Upper lobe of left lung (tissue), 6 donors: ENCODE results near the gene FERMT1. TPM values are rescaled to one million over a fixed set of nuclear protein-coding genes. Genes with fewer than 3 reads are reported as not detected.

Source experiments
- ATAC-seq, 2 donors: fragments of 200-7000 bp; cut with Tn5 transposase; one replicate each; pipeline ENCODE4 v1.9.1; 2022; ENCODE audit warnings: mild to moderate bottlenecking in 2 of 2, moderate library complexity in 2 of 2; ENCODE audit not compliant: low FRiP score in 2 of 2
- DNase-seq, 2 donors: peaks; one replicate each; pipeline ENCODE4 v3.0.0-alpha.2; 2019 to 2020
- H3K27ac ChIP-seq, 4 donors: fragments of 200-600 bp; sonication (generic); one replicate each; pipeline ENCODE4 v1.5.1; 2016 to 2019
- H3K27me3 ChIP-seq, 4 donors: fragments of 200-600 bp; sonication (generic); one replicate each; pipeline ENCODE4 v1.5.1; 2017 to 2019
- H3K36me3 ChIP-seq, 4 donors: fragments of 200-600 bp; sonication (generic); one replicate each; pipeline ENCODE4 v1.5.1; 2016 to 2019
- H3K4me1 ChIP-seq, 4 donors: fragments of 200-600 bp; sonication (generic); one replicate each; pipeline ENCODE4 v1.5.1; 2018 to 2019
- H3K4me3 ChIP-seq, 4 donors: fragments of 200-600 bp; sonication (generic); one replicate each; pipeline ENCODE4 v1.5.1; 2017 to 2019; ENCODE audit warnings: mild to moderate bottlenecking in 2 of 4, moderate library complexity in 1 of 4
- H3K9me3 ChIP-seq, 4 donors: fragments of 200-600 bp; sonication (generic); one replicate each; pipeline ENCODE4 v1.5.1; 2018 to 2019
- CTCF ChIP-seq, 6 experiments: fragments of 450-650 bp in 4 of 6; fragments of 200-600 bp in 2 of 6; sonication (generic) in 2 of 6; IDR thresholded peaks; one replicate each; pipeline ENCODE4 v1.5.1; 2016 to 2019; ENCODE audit warnings: antibody characterized with exemption in 6 of 6
- EP300 ChIP-seq, 4 donors: sonication (generic); formaldehyde crosslinking; IDR thresholded peaks; one replicate each; pipeline ENCODE4 v1.5.1; 2017; ENCODE audit warnings: antibody characterized with exemption in 4 of 4, control low read depth in 2 of 4
- POLR2A ChIP-seq, 4 donors: fragments of 450-650 bp; IDR thresholded peaks; one replicate each; pipeline ENCODE4 v1.5.1; 2016 to 2017; ENCODE audit warnings: antibody characterized with exemption in 4 of 4, mild to moderate bottlenecking in 2 of 4
- POLR2AphosphoS5 ChIP-seq, 2 donors: sonication (generic); formaldehyde crosslinking; IDR thresholded peaks; one replicate each; pipeline ENCODE4 v1.5.1; 2017; ENCODE audit warnings: antibody characterized with exemption in 2 of 2
- WGBS, 2 donors: methylation state at CpG; one replicate each; pipeline ENCODE4 v1.1.5; 2017 to 2018; 5-methylcytosine and 5-hydroxymethylcytosine counted together
- total RNA-seq, 6 donors: library from RNA; depleted of rRNA in 4 of 6; stranded (reverse); fragments of >200 nt in 4 of 6; gene quantifications; one replicate each; pipeline versions ENCODE4 v1.1.0 to v1.2.1, GENCODE V29; 2016 to 2021
- donor health status: DM: no; HTN: no; CAD: no; lungs with moderate emphysema.
- donor health status: DM: no; HTN: yes; CAD: no; lungs with severe emphysema.

Gene FERMT1
- total RNA-seq, 6 donors from 2014 or later: 0.44 to 1.5 (median 0.87) TPM

GRCh38 chr20:6041808-6042265 is 81.0 kb downstream of the FERMT1 start:
- 93 to 95% methylated on average over 13 to 23 of the region's 26 CpGs for WGBS, 2 donors
- Histone ChIP-seq H3K9me3 (no peaks in the 10 kb centered on the region), H3K36me3 (peaks cover 0 to 63% (median 42%) of the 10 kb centered on the region in 4 donors), H3K27me3 (no peaks in the 10 kb centered on the region), H3K4me3 (no peak overlapping the region), H3K4me1 (no peaks in the 10 kb centered on the region), H3K27ac (no peak overlapping the region)
- ATAC-seq (peak; percentile 7 to 35), DNase-seq (peak in 1 of 2 donors; percentile 82)
- TF ChIP-seq POLR2AphosphoS5 (IDR thresholded peaks at IDR 0.05) (no peak), POLR2A (IDR thresholded peaks at IDR 0.05) (no peak), CTCF (IDR thresholded peaks at IDR 0.05) (no peak), EP300 (IDR thresholded peaks at IDR 0.05) (no peak)

- ATAC-seq (peak in 1 of 2 donors; percentile 39), DNase-seq (peak in 1 of 2 donors; percentile 79)
- H3K9me3 ChIP-seq: no peaks in the 10 kb centered on the region
- H3K36me3 ChIP-seq: peaks cover 0 to 68% (median 48%) of the 10 kb centered on the region in 4 donors
- no peaks in the 10 kb centered on the region for H3K27me3 ChIP-seq
- WGBS, 2 donors: 91 to 92% methylated on average over 35 to 52 of the region's 67 CpGs
- no peak overlapping the region for H3K27ac ChIP-seq
- TF ChIP-seq EP300 (IDR thresholded peaks at IDR 0.05) (no peak), POLR2A (IDR thresholded peaks at IDR 0.05) (no peak), POLR2AphosphoS5 (IDR thresholded peaks at IDR 0.05) (no peak), CTCF (IDR thresholded peaks at IDR 0.05) (no peak)
- H3K4me1 ChIP-seq: no peaks in the 10 kb centered on the region
- no peak overlapping the region for H3K4me3 ChIP-seq
Observed at GRCh38 chr20:6040958-6041807, 81.6 kb downstream of the FERMT1 start.

DNA sequence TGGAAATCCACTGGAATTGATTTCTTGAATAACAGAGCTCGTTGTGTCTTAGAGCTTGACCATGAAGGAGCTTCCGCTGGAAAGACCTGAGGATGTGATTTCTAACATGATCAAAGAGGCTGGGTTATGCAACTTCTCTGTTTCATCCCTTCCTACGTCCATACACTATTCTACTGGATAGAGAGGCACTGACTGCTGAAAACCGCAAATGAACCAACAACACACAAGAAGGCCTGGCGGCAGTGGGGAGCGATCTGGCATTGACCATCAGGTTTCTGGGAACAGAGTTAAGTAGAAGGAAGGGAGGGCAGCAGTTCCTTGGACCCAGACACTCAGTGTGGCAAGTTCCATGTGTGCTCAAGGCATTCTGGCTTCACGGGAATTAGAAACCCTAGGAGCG is 82.3 kb downstream of the FERMT1 start:
- ATAC-seq (no peak), DNase-seq (no peak)
- no peaks in the 10 kb centered on the region for H3K9me3 ChIP-seq
- peaks cover 0 to 74% (median 53%) of the 10 kb centered on the region in 4 donors for H3K36me3 ChIP-seq
- no peaks in the 10 kb centered on the region for H3K4me1 ChIP-seq
- TF ChIP-seq CTCF (IDR thresholded peaks at IDR 0.05): no peak
- H3K27me3 ChIP-seq: no peaks in the 10 kb centered on the region
- H3K27ac ChIP-seq: no peak overlapping the region
- WGBS, 2 donors: 88 to 91% methylated on average over 8 of the region's 8 CpGs
- no peak overlapping the region for H3K4me3 ChIP-seq

GRCh38 chr20:6039766-6040165 is 83.1 kb downstream of the FERMT1 start:
- peaks cover 0 to 82% (median 54%) of the 10 kb centered on the region in 4 donors for H3K36me3 ChIP-seq
- no peaks in the 10 kb centered on the region for H3K9me3 ChIP-seq
- DNase-seq (no peak), ATAC-seq (no peak)
- WGBS, 2 donors: 92% methylated on average over 5 of the region's 5 CpGs
- H3K4me3 ChIP-seq: no peak overlapping the region
- no peak overlapping the region for H3K27ac ChIP-seq
- no peaks in the 10 kb centered on the region for H3K4me1 ChIP-seq
- TF ChIP-seq POLR2A (IDR thresholded peaks at IDR 0.05) (no peak), CTCF (IDR thresholded peaks at IDR 0.05) (no peak), POLR2AphosphoS5 (IDR thresholded peaks at IDR 0.05) (no peak), EP300 (IDR thresholded peaks at IDR 0.05) (no peak)
- no peaks in the 10 kb centered on the region for H3K27me3 ChIP-seq
